H1 (cell line): Measurements from ENCODE around the gene NEURL1. TPM values are rescaled to one million over a fixed set of nuclear protein-coding genes. Genes with fewer than 3 reads are reported as not detected.

Source experiments
- CTCF ChIA-PET: fragments of 300-600 bp; sonication (Branson Sonifier 250); formaldehyde crosslinking; loops from one replicate; lab custom pipeline; 2021; ENCODE audit not compliant: partially characterized antibody; lab: Charles Lee
- POLR2A ChIA-PET: fragments of 300-600 bp; sonication (Branson Sonifier 250); formaldehyde crosslinking; loops from one replicate; lab custom pipeline; 2021; ENCODE audit warnings: inconsistent platforms; ENCODE audit not compliant: partially characterized antibody; lab: Charles Lee
- DNase-seq, 2 experiments: peaks; one replicate each; pipeline versions ENCODE4 v3.0.0 to v3.0.0-alpha.2; 2010 to 2022; ENCODE audit warnings: low spot score in 2 of 2, low read depth in 1 of 2, mixed read lengths in 1 of 2
- FAIRE-seq: peaks from 2 replicates; lab custom pipeline; 2011; peaks lifted over from hg19 to GRCh38; lab: Jason Lieb, UNC
- H2AFZ ChIP-seq: 2 replicates; pipeline ENCODE4 v1.8.1; 2012; ENCODE audit warnings: low read length, inconsistent platforms
- H2AK5ac ChIP-seq: 2 replicates; pipeline ENCODE4 v1.6.1; 2013; ENCODE audit warnings: low read depth, low read length
- H2BK120ac ChIP-seq: replicated peaks from 2 replicates; pipeline ENCODE3; 2013; ENCODE audit warnings: low read depth, low read length, inconsistent platforms
- H2BK12ac ChIP-seq: 2 replicates; pipeline ENCODE4 v1.6.1; 2013; ENCODE audit warnings: low read depth, low read length
- H2BK15ac ChIP-seq: 2 replicates; pipeline ENCODE4 v1.6.1; 2013; ENCODE audit warnings: low read length
- H2BK20ac ChIP-seq: 2 replicates; pipeline ENCODE4 v1.6.1; 2013; ENCODE audit warnings: low read length
- H2BK5ac ChIP-seq: 2 replicates; pipeline ENCODE4 v1.6.1; 2013; ENCODE audit warnings: low read depth, low read length
- H3K14ac ChIP-seq: 2 replicates; pipeline ENCODE4 v1.6.1; 2013; ENCODE audit warnings: inconsistent platforms; ENCODE audit not compliant: insufficient read length
- H3K18ac ChIP-seq: 2 replicates; pipeline ENCODE4 v1.6.1; 2013; ENCODE audit warnings: low read length; ENCODE audit errors: extremely low read depth
- H3K23ac ChIP-seq: 2 replicates; pipeline ENCODE4 v1.6.1; 2013; ENCODE audit warnings: inconsistent platforms; ENCODE audit not compliant: insufficient read length
- H3K23me2 ChIP-seq: 2 replicates; pipeline ENCODE4 v1.6.1; 2013; ENCODE audit warnings: low read depth, low read length
- H3K27ac ChIP-seq: 2 replicates; pipeline ENCODE4 v1.6.1; 2011; ENCODE audit warnings: low read depth, low read length, inconsistent platforms
- H3K27me3 ChIP-seq, 4 experiments: replicated peaks in 1 of 4; 1 replicate in 1 of 4; 2 replicates in 3 of 4; pipeline versions ENCODE4 v1.6.1 to v1.8.1; 2011 to 2013; ENCODE audit warnings: low read length in 3 of 4, mild to moderate bottlenecking in 3 of 4, inconsistent platforms in 2 of 4, mixed read lengths in 2 of 4, moderate library complexity in 1 of 4; ENCODE audit not compliant: control insufficient read depth in 3 of 4, insufficient read depth in 3 of 4; ENCODE audit errors: extremely low read depth in 1 of 4
- H3K36me3 ChIP-seq, 4 experiments: 2 replicates each; pipeline versions ENCODE4 v1.6.1 to v1.8.1; 2011 to 2013; ENCODE audit warnings: mild to moderate bottlenecking in 4 of 4, low read length in 3 of 4, moderate library complexity in 2 of 4, control low read depth in 1 of 4, inconsistent platforms in 1 of 4; ENCODE audit not compliant: insufficient read depth in 4 of 4, control insufficient read depth in 2 of 4
- H3K4ac ChIP-seq: replicated peaks from 2 replicates; pipeline ENCODE3; 2013; ENCODE audit warnings: low read length, low read depth, mixed read lengths, inconsistent platforms; ENCODE audit not compliant: insufficient read length
- H3K4me1 ChIP-seq, 4 experiments: replicated peaks in 1 of 4; 1 replicate in 1 of 4; 2 replicates in 3 of 4; pipeline versions ENCODE4 v1.6.1 to v1.8.1; 2011 to 2013; ENCODE audit warnings: low read length in 3 of 4, inconsistent platforms in 2 of 4, mixed read lengths in 1 of 4; ENCODE audit not compliant: insufficient read depth in 4 of 4, control insufficient read depth in 3 of 4
- H3K4me2 ChIP-seq, 2 experiments: 2 replicates each; pipeline versions ENCODE4 v1.6.1 to v1.8.1; 2011 to 2013; ENCODE audit warnings: low read depth in 2 of 2, low read length in 2 of 2, control low read depth in 1 of 2, inconsistent platforms in 1 of 2, mild to moderate bottlenecking in 1 of 2; ENCODE audit not compliant: insufficient read depth in 1 of 2
- H3K4me3 ChIP-seq, 4 experiments: fragments of 200-600, 300-600 bp in 1 of 4; sonication (generic), shearing (Covaris generic), sonication (Bioruptor Twin) in 1 of 4; 2 replicates each; pipeline versions ENCODE4 v1.5.1 to v1.8.1; 2011 to 2016; ENCODE audit warnings: low read length in 4 of 4, low read depth in 3 of 4, control low read depth in 2 of 4, inconsistent platforms in 2 of 4, mild to moderate bottlenecking in 2 of 4, mixed read lengths in 1 of 4, moderate library complexity in 1 of 4; ENCODE audit not compliant: insufficient read depth in 2 of 4; ENCODE audit errors: extremely low read depth in 1 of 4
- H3K56ac ChIP-seq: replicated peaks from 2 replicates; pipeline ENCODE3; 2013; ENCODE audit warnings: low read depth, mild to moderate bottlenecking, mixed read lengths, low read length, inconsistent platforms; ENCODE audit not compliant: insufficient read length
- H3K79me1 ChIP-seq: 2 replicates; pipeline ENCODE4 v1.6.1; 2013; ENCODE audit warnings: low read depth, low read length, control low read depth
- H3K79me2 ChIP-seq, 2 experiments: 2 replicates each; pipeline versions ENCODE4 v1.6.1 to v1.8.1; 2012 to 2013; ENCODE audit warnings: low read length in 2 of 2, mild to moderate bottlenecking in 2 of 2, inconsistent platforms in 1 of 2; ENCODE audit not compliant: insufficient read depth in 2 of 2, control insufficient read depth in 1 of 2
- H3K9ac ChIP-seq, 4 experiments: replicated peaks in 1 of 4; 1 replicate in 1 of 4; 2 replicates in 3 of 4; pipeline versions ENCODE4 v1.6.1 to v1.8.1; 2011 to 2013; ENCODE audit warnings: low read depth in 3 of 4, low read length in 3 of 4, control low read depth in 2 of 4, mild to moderate bottlenecking in 2 of 4, moderate library complexity in 2 of 4, inconsistent platforms in 1 of 4; ENCODE audit errors: extremely low read depth in 1 of 4
- H3K9me3 ChIP-seq, 2 experiments: 2 replicates each; pipeline versions ENCODE4 v1.6.1 to v1.8.1; 2012 to 2013; ENCODE audit warnings: mild to moderate bottlenecking in 2 of 2, moderate library complexity in 2 of 2, control low read depth in 1 of 2, inconsistent platforms in 1 of 2, low read depth in 1 of 2, low read length in 1 of 2, mixed read lengths in 1 of 2; ENCODE audit not compliant: insufficient read depth in 2 of 2
- H4K20me1 ChIP-seq, 2 experiments: replicated peaks in 1 of 2; 2 replicates each; pipeline versions ENCODE3 to v1.8.1; 2011 to 2013; ENCODE audit warnings: inconsistent platforms in 2 of 2, low read length in 2 of 2, mild to moderate bottlenecking in 1 of 2; ENCODE audit not compliant: insufficient read depth in 2 of 2, control insufficient read depth in 1 of 2
- H4K5ac ChIP-seq: 2 replicates; pipeline ENCODE4 v1.6.1; 2013; ENCODE audit warnings: low read length, low read depth, mixed read lengths, inconsistent platforms; ENCODE audit not compliant: insufficient read length
- H4K8ac ChIP-seq: 2 replicates; pipeline ENCODE4 v1.8.0; 2013; ENCODE audit warnings: mild to moderate bottlenecking, moderate library complexity, low read length, inconsistent platforms; ENCODE audit not compliant: insufficient read depth; ENCODE audit errors: extremely low read depth
- H4K91ac ChIP-seq: replicated peaks from 2 replicates; pipeline ENCODE3; 2013; ENCODE audit warnings: low read length, mixed read lengths, inconsistent platforms; ENCODE audit not compliant: insufficient read length
- BRCA1 ChIP-seq: IDR thresholded peaks from 2 replicates; pipeline ENCODE4 v1.6.1; 2012; ENCODE audit warnings: low read depth, low read length, improper control_type of control experiment
- CHD1 ChIP-seq: IDR thresholded peaks from 2 replicates; pipeline ENCODE4 v1.6.1; 2012; ENCODE audit warnings: low read depth, low read length, improper control_type of control experiment
- HDAC2 ChIP-seq, 2 experiments: fragments of 300-600 bp in 1 of 2; sonication (generic) in 1 of 2; IDR thresholded peaks; 2 replicates each; pipeline ENCODE4 v1.6.1; 2011 to 2012; ENCODE audit warnings: low read depth in 2 of 2, low read length in 2 of 2, mild to moderate bottlenecking in 2 of 2, moderate library complexity in 2 of 2, borderline replicate concordance in 1 of 2, inconsistent platforms in 1 of 2
- KDM1A ChIP-seq: fragments of 200-600, 300-600 bp; sonication (generic); IDR thresholded peaks from 2 replicates; pipeline ENCODE4 v1.7.1; 2016; ENCODE audit warnings: mild to moderate bottlenecking, low read length, borderline replicate concordance
- MAFK ChIP-seq: IDR thresholded peaks from 2 replicates; pipeline ENCODE4 v1.6.1; 2012; ENCODE audit warnings: low read depth, mild to moderate bottlenecking, improper control_type of control experiment, low read length
- MAX ChIP-seq: IDR thresholded peaks from 2 replicates; pipeline ENCODE4 v1.6.1; 2012; ENCODE audit warnings: inconsistent platforms
- NANOG ChIP-seq: IDR thresholded peaks from 2 replicates; pipeline ENCODE4 v1.6.1; 2011; ENCODE audit warnings: low read length, low read depth, mild to moderate bottlenecking, inconsistent platforms; ENCODE audit not compliant: insufficient read depth, poor library complexity, severe bottlenecking
- RBBP5 ChIP-seq: IDR thresholded peaks from 2 replicates; pipeline ENCODE4 v1.7.1; 2012; ENCODE audit warnings: low read depth, mild to moderate bottlenecking, inconsistent platforms, low read length, moderate library complexity, borderline replicate concordance
- SIN3A ChIP-seq, 2 experiments: IDR thresholded peaks in 1 of 2; conservative IDR thresholded peaks in 1 of 2; 2 replicates each; pipeline ENCODE4 v1.6.1; 2011 to 2012; ENCODE audit warnings: low read length in 2 of 2, improper control_type of control experiment in 1 of 2, low read depth in 1 of 2, mild to moderate bottlenecking in 1 of 2
- SUZ12 ChIP-seq: fragments of 200-600 bp; sonication (generic); IDR thresholded peaks from 2 replicates; pipeline ENCODE4 v1.6.1; 2012; ENCODE audit warnings: mild to moderate bottlenecking, inconsistent platforms, low read length, moderate library complexity, mixed read lengths
- USF2 ChIP-seq: IDR thresholded peaks from 2 replicates; pipeline ENCODE4 v1.6.1; 2011; ENCODE audit warnings: low read length, improper control_type of control experiment
- YY1 ChIP-seq: IDR thresholded peaks from 2 replicates; pipeline ENCODE4 v1.6.1; 2011; ENCODE audit warnings: low read depth, mild to moderate bottlenecking, low read length
- WGBS, 2 experiments: shearing (Covaris generic) in 1 of 2; methylation state at CpG; one replicate each; pipeline versions ENCODE4 v1.1.6 to v1.1.7; 2013 to 2015; ENCODE audit warnings: low lambda C conversion rate in 2 of 2, mixed read lengths in 2 of 2, inconsistent platforms in 1 of 2, low coverage in 1 of 2, missing lambda C conversion rate in 1 of 2; ENCODE audit not compliant: insufficient replicate concordance in 2 of 2, insufficient coverage in 1 of 2, insufficient read length in 1 of 2; ENCODE audit errors: extremely low coverage in 1 of 2, missing lambda C conversion rate in 1 of 2; 5-methylcytosine and 5-hydroxymethylcytosine counted together
- polyA plus RNA-seq, 7 experiments: library from polyadenylated mRNA; depleted of rRNA in 3 of 7; stranded (reverse) in 5 of 7; unstranded in 2 of 7; fragments of >200 nt in 5 of 7; fragments of 200-250 nt in 2 of 7; gene quantifications; 1 replicate in 5 of 7; 2 replicates in 1 of 7; 4 replicates in 1 of 7; pipeline versions ENCODE4 v1.2.1 to v1.2.3, GENCODE V29; 2011 to 2013; ENCODE audit warnings: missing spikeins in 2 of 7, mixed read lengths in 2 of 7
- total RNA-seq: library from RNA; stranded (reverse); fragmentation: NEBNext Ultra II Directional; extraction: Animal tissue kit (Norgen Biotek cat#: 25700); gene quantifications from 2 replicates; pipeline ENCODE4 v1.2.1, GENCODE V29; 2021

The NEURL1 gene
- total and polyA plus RNA-seq, 2 of the 8 experiments (the other 6 are each of a cell fraction or from before 2014, with no cell fraction given): 0.54 to 0.58 TPM

GRCh38 chr10:103533827-103534226 lies 40.3 kb downstream of the NEURL1 start:
- Histone ChIP-seq H4K8ac (no peak overlapping the region), H3K4me1 (no peaks in the 10 kb centered on the region), H3K23ac (no peak overlapping the region), H2AK5ac (no peak overlapping the region), H3K36me3 (no peaks in the 10 kb centered on the region), H3K4ac (no peak overlapping the region), H2BK15ac (no peak overlapping the region), H3K79me2 (no peaks in the 10 kb centered on the region), H2BK120ac (no peak overlapping the region), H3K14ac (no peak overlapping the region), H4K91ac (no peak overlapping the region), H2BK20ac (no peak overlapping the region), H4K5ac (no peak overlapping the region), H3K27me3 (no peaks in the 10 kb centered on the region), H3K56ac (no peak overlapping the region), H3K79me1 (no peaks in the 10 kb centered on the region), H3K27ac (no peak overlapping the region), H2BK5ac (no peak overlapping the region), H4K20me1 (no peaks in the 10 kb centered on the region), H2BK12ac (no peak overlapping the region), H3K9ac (no peak overlapping the region), H3K23me2 (no peaks in the 10 kb centered on the region), H3K4me3 (no peak overlapping the region), H2AFZ (no peak overlapping the region), H3K9me3 (peaks cover 3 to 15% of the 10 kb centered on the region in 2 experiments; a peak in 2 of 4 replicates), H3K18ac (no peak overlapping the region), H3K4me2 (no peak overlapping the region)
- DNase-seq: no peak
- FAIRE-seq: no peak
- WGBS, 2 experiments: 96% methylated on average over 7 of the region's 7 CpGs; no CpG with 5 or more reads in 1 of the 2 experiments
- CTCF ChIA-PET: interaction anchor here (1.4 to 2.3 kb wide), 2 partner anchors 11 to 31 kb away, joined by 7 read pairs; no protein-coding TSS in a partner anchor
- POLR2A ChIA-PET: no interaction called here
- TF ChIP-seq MAX (no peak), BRCA1 (no peak), MAFK (no peak), KDM1A (no peak), RBBP5 (no peak), YY1 (no peak), NANOG (no peak), SUZ12 (no peak), USF2 (no peak), HDAC2 (IDR thresholded peaks at IDR 0.05; ENCODE audit: borderline replicate concordance in 1 of 2, low read depth in 2 of 2, low read length in 2 of 2) (no peak), CHD1 (no peak), SIN3A (conservative IDR thresholded peaks at IDR 0.05 in 1 of 2, IDR thresholded peaks at IDR 0.05 in 1 of 2; ENCODE audit: low read depth in 1 of 2, low read length in 2 of 2) (no peak)
